ENCODE data around the gene MSTN. TPM values are rescaled to one million over a fixed set of nuclear protein-coding genes. Genes with fewer than 3 reads are reported as not detected.

Gene MSTN
- total RNA-seq, 1 donor from 2014 or later = 0.45 TPM

DNA sequence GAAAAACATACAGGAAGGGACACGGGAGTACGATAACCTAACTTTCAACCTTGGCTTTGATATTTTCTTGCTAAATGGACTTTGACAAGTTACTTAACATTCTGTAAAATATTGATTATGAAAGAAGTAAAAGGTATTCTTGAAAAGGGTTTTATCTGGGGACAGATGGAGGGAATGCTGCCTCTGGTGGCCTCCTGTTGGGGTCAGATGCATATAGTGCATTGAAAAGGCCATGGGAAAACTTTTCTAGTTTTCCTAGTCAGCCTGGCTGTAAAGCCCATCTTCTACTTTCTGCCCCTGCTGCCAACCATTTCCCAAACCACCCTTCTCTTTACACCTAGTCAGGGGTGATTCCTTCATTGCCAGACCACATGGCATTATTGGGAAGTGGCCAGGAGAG, 22.2 kb upstream of the MSTN start:
- no peak for DNase-seq (ENCODE audit: low spot score)
- Mint-ChIP-seq H3K4me3 (ENCODE audit: unreplicated experiment) (no peak overlapping the region), H3K9me3 (ENCODE audit: low read depth) (no peaks in the 10 kb centered on the region), H3K36me3 (ENCODE audit: low read depth) (no peaks in the 10 kb centered on the region), H3K4me1 (ENCODE audit: low read depth) (no peaks in the 10 kb centered on the region), H3K27me3 (ENCODE audit: low read depth) (no peaks in the 10 kb centered on the region), H3K27ac (ENCODE audit: unreplicated experiment) (no peak overlapping the region)
- TF ChIP-seq, protein P1, sequence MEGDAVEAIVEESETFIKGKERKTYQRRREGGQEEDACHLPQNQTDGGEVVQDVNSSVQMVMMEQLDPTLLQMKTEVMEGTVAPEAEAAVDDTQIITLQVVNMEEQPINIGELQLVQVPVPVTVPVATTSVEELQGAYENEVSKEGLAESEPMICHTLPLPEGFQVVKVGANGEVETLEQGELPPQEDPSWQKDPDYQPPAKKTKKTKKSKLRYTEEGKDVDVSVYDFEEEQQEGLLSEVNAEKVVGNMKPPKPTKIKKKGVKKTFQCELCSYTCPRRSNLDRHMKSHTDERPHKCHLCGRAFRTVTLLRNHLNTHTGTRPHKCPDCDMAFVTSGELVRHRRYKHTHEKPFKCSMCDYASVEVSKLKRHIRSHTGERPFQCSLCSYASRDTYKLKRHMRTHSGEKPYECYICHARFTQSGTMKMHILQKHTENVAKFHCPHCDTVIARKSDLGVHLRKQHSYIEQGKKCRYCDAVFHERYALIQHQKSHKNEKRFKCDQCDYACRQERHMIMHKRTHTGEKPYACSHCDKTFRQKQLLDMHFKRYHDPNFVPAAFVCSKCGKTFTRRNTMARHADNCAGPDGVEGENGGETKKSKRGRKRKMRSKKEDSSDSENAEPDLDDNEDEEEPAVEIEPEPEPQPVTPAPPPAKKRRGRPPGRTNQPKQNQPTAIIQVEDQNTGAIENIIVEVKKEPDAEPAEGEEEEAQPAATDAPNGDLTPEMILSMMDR (IDR thresholded peaks at IDR 0.05) = no peak

DNA sequence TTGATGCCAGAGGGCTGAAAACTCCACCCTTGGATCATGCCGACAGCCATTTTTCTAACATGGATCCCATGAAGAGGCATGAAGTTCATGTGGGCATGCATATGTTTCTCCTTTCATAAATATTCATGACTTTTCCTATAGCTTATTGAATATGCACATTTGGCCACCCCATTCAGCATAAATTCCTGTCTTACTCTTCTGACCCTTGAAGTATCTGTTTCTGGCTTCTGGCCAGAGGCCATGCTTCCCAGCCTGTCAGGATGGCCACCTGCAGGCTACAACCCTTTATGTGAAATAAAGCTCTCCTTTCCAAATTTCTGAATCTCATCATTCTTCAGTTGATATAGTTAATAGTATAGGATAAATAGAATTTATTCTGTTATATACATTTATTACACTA, 19.6 kb upstream of the MSTN start:
- Mint-ChIP-seq H3K27ac (ENCODE audit: unreplicated experiment) (no peak overlapping the region), H3K9me3 (ENCODE audit: low read depth) (peaks cover 3% of the 10 kb centered on the region), H3K4me3 (ENCODE audit: unreplicated experiment) (no peak overlapping the region), H3K4me1 (ENCODE audit: low read depth) (no peaks in the 10 kb centered on the region), H3K36me3 (ENCODE audit: low read depth) (no peaks in the 10 kb centered on the region), H3K27me3 (ENCODE audit: low read depth) (no peaks in the 10 kb centered on the region)
- DNase-seq (ENCODE audit: low spot score) = no peak
- TF ChIP-seq, protein P1 (IDR thresholded peaks at IDR 0.05) = no peak

DNA sequence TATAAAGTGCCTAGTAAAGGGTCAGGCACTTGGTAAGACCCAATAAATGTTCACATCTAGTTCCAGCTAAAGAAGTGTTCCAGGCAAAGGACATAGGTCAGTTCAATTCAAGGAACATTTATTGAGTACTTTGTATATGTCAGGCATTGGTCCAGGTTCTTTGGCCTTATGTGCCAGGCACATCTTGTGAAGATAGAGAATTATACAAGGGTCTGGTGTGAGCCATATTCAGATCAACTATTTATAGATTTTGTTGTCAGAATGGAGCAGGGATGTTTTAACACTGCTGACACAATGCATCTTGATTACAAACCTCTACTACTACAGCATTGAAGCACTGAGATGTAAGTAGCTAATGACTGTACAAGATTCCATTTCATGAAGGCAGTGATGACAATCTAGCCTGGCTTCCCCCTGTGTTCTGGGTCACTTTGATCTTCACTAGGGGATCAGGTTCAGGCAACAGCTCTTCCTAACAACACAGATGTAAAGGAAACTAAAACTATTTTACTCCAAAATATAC, 18.1 kb upstream of the MSTN start:
- peaks cover 7% of the 10 kb centered on the region for H3K9me3 Mint-ChIP-seq (ENCODE audit: low read depth)
- no peaks in the 10 kb centered on the region for H3K27me3 Mint-ChIP-seq (ENCODE audit: low read depth)
- no peaks in the 10 kb centered on the region for H3K4me1 Mint-ChIP-seq (ENCODE audit: low read depth)
- no peak for DNase-seq (ENCODE audit: low spot score)
- no peak overlapping the region for H3K27ac Mint-ChIP-seq (ENCODE audit: unreplicated experiment)
- no peaks in the 10 kb centered on the region for H3K36me3 Mint-ChIP-seq (ENCODE audit: low read depth)
- H3K4me3 Mint-ChIP-seq (ENCODE audit: unreplicated experiment) = no peak overlapping the region
- TF ChIP-seq, protein P1 (IDR thresholded peaks at IDR 0.05) = no peak

DNA sequence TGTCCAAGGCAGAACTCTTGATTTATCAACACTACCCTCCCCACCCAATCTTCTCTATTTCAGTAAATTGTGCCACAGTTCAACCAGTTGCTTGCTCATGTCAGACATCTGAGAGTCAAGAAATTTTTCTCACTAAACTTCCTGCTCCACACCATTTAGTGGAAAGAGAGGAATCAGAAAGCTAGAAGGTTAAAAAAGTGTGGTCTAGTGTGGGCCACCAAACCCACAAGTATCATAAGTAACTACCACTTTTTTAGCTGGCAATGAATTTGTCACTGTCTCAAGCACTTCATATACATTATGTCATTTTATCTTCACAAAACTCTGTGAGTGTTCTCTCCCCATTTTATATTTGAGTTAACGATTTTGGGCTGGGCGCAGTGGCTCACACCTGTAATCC, 16.6 kb upstream of the MSTN start:
- peaks cover 5% of the 10 kb centered on the region for H3K36me3 Mint-ChIP-seq (ENCODE audit: low read depth)
- H3K27me3 Mint-ChIP-seq (ENCODE audit: low read depth) = no peaks in the 10 kb centered on the region
- H3K4me3 Mint-ChIP-seq (ENCODE audit: unreplicated experiment) = no peak overlapping the region
- peaks cover 12% of the 10 kb centered on the region for H3K9me3 Mint-ChIP-seq (ENCODE audit: low read depth)
- DNase-seq (ENCODE audit: low spot score) = no peak
- no peak overlapping the region for H3K27ac Mint-ChIP-seq (ENCODE audit: unreplicated experiment)
- H3K4me1 Mint-ChIP-seq (ENCODE audit: low read depth) = no peaks in the 10 kb centered on the region
- TF ChIP-seq, protein P1 (IDR thresholded peaks at IDR 0.05) = no peak

DNA sequence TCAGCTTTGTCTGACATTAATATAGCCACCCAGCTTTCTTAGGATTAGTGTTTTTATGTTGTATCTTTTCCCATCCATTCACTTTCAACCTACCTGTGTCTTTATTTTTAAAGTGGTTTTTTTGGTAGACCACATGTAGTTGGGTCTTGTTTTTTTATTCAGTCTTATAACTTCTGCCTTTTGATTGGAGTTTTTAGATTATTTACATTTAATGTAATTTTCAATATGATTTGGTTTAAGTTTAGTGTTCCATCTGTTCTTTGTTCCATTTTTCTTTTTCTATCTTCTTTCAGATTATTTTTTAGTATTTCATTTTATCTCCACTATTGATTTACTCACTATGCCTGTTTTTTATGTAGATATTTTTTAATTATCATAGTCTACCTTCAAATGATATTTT, 13.1 kb upstream of the MSTN start:
- H3K36me3 Mint-ChIP-seq (ENCODE audit: low read depth) = peaks cover 5% of the 10 kb centered on the region
- H3K4me1 Mint-ChIP-seq (ENCODE audit: low read depth) = no peaks in the 10 kb centered on the region
- no peak overlapping the region for H3K27ac Mint-ChIP-seq (ENCODE audit: unreplicated experiment)
- no peak for DNase-seq (ENCODE audit: low spot score)
- peaks cover 12% of the 10 kb centered on the region for H3K9me3 Mint-ChIP-seq (ENCODE audit: low read depth)
- no peaks in the 10 kb centered on the region for H3K27me3 Mint-ChIP-seq (ENCODE audit: low read depth)
- TF ChIP-seq, protein P1 (IDR thresholded peaks at IDR 0.05) = no peak
- no peak overlapping the region for H3K4me3 Mint-ChIP-seq (ENCODE audit: unreplicated experiment)
